ENCODE data around the gene CLDN11.

- TF ChIP-seq CTCF (IDR thresholded peaks at IDR 0.05), result peak in 2 of 4 experiments; percentile 3 to 17
- no peak for TF ChIP-seq POLR2A (IDR thresholded peaks at IDR 0.05)
These were observed at the start of gene CLDN11 for GRCh38 chr3:170418422-170419398.

All from prostate gland (tissue), 2 donors.